NCI-H2227 (cell line): ENCODE results near the gene NADK.

Experiments
- DNase-seq: peaks from one replicate; lab custom pipeline; 2025; ENCODE audit not compliant: unreplicated experiment; lab: John Stamatoyannopoulos, UW

The NADK gene

GRCh38 chr1:1764876-1765470, 13.3 kb downstream of the NADK start:
- DNase-seq, result no peak

GRCh38 chr1:1763657-1764621, 14.3 kb downstream of the NADK start:
- DNase-seq, result peak; percentile 41

- DNase-seq, result no peak
These were observed 16.5 kb downstream of the NADK start for GRCh38 chr1:1761504-1762376.

GRCh38 chr1:1760715-1761114, 17.6 kb downstream of the NADK start:
- DNase-seq, result no peak

- no peak for DNase-seq
These were observed 18.0 kb downstream of the NADK start for GRCh38 chr1:1760345-1760650.

- DNase-seq, result no peak
These were observed 18.6 kb downstream of the NADK start for GRCh38 chr1:1759456-1760344.

GRCh38 chr1:1758692-1759455, 19.4 kb downstream of the NADK start:
- DNase-seq, result no peak

- no peak for DNase-seq
These were observed 20.1 kb downstream of the NADK start for GRCh38 chr1:1758059-1758621.

- no peak for DNase-seq
These were observed 20.7 kb downstream of the NADK start for GRCh38 chr1:1757422-1758058.

- DNase-seq, result no peak
These were observed 21.4 kb downstream of the NADK start for GRCh38 chr1:1756661-1757421.

- no peak for DNase-seq
These were observed 22.4 kb downstream of the NADK start for GRCh38 chr1:1755852-1756251.

- no peak for DNase-seq
These were observed 22.8 kb downstream of the NADK start for GRCh38 chr1:1755426-1755825.

GRCh38 chr1:1754051-1754815, 24.0 kb downstream of the NADK start:
- DNase-seq, result no peak

GRCh38 chr1:1753607-1754005, 24.7 kb downstream of the NADK start:
- no peak for DNase-seq

GRCh38 chr1:1752636-1753606, 25.3 kb downstream of the NADK start:
- no peak for DNase-seq

GRCh38 chr1:1752190-1752589, 26.1 kb downstream of the NADK start:
- DNase-seq, result no peak
